ENCODE results near the gene TRMT11.

The TRMT11 gene

DNA sequence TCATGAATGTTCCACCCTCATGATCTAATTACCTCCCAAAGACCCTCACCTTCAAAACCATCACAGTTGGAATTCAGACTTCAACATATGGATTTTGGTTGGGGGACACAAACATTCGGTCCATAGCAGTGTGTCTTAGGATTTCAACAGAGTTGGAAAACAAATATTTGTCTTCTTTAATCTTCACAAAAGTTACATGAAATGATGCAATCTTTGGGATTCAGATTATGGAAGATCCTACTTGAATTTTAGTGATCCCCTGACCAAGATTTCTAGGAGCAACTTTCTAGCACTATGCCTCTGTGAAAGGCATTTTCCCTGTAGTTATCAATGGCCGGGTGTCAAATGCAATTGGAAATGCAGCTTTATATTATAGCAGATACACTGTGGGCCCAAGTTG is 86.5 kb downstream of the TRMT11 start:
- no peak for DNase-seq (ENCODE audit: low spot score)

DNA sequence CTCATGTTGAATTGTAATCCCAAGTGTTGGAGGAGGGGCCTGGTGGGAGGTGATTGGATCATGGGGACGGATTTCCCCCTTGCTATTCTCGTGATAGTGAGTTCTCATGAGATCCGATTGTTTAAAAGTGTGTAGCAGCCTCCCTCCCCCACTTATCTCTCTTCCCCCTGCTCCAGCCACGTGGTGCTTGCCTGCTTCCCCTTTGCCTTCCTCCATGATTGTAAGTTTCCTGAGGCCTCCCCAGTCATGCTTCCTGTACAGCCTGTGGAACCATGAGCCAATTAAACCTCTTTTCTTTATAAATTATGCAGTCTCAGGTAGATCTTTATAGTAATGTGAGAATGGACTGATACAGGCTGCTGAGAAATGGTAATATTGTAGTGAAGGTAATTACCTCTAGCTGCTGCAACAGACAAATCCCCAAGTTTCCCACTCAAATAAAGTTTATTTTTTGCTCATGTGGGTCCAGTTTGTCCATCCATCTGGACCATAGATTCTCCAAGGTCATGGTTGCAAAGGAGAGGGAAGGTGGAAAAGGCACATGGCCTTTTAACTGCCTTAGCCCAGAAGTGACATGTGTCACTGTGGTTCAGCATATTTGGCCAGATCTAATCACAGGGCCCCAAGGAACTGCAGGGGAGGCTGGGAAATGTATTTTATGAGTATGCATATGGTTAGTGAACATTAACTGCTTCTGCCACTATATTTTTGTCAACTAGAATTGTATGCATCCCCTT is 89.2 kb downstream of the TRMT11 start:
- DNase-seq (ENCODE audit: low spot score) = no peak

DNA sequence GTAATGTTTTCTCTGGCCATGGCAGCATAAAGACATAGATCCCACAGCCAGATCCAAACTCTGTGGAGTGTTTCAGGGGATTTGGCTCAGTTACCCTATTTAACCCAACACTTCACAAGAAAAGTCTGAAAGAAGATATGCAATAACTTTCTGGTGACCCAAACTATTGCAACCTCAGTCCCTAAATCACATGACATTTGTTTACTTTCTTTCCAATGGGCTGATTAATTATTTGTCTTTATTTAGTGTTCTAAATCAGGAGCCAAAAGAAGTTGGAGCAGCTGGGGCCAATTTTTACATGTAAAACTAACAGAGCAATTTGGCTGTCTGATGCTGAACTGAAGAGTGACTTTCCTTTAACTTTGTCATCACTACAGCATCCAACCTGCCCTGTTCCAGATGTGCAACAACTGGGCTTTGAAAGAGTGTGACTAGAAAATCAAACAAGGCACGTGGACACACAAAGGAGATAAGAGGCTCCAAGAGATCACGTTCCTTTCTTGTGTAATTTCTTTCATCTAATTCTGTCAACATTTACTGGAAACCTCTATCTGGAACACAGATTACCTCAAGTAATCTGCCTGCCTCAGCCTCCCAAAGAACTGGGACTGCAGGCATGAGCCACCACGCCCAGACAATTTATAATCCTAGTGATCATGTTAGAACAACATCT is 90.8 kb downstream of the TRMT11 start:
- DNase-seq (ENCODE audit: low spot score) = no peak

DNA sequence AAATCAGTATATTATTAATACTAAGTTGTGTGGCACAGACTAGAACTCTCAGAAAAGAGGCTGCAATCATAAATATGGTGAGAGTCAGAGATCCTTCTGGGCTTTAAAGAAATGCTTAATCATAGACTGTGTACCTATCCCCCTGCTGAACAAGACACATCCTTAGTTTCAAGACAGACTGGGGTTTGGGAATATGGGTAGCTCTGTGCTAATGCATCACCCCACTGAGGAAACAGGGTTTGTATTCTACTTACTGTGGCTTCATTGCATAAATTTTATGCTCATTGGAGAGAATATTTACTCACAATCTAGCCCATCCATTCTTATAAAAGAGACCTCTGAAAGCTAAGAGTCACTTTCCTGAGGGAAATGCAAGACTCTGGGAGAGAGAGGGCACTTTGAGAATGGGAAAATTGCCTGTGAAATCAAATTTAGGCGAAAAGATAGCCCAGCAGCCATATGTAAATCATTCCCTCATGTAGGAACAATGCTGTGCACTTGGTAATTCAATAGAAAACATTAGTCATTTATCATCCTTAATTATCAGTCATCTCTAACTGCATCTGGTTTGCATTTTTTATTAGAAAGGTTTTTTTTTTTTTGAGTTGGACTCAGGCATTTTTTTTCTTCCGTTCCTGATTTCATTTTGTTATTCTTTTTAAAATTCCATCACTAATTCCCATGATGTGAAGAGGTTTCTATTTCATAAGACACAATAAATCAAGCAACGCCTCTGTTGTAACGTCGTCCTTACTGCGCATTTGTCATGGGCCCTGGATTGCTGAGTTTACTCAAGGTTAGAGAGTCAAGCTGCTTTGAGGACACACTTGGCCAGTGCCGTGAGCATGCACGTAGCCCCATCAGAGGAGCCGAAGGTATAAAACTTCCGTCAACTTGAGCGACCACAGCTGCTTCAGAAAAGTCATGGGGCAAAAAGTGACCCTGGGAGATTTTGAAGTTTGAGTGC is 91.8 kb downstream of the TRMT11 start:
- DNase-seq (ENCODE audit: low spot score) = peak; percentile 68

DNA sequence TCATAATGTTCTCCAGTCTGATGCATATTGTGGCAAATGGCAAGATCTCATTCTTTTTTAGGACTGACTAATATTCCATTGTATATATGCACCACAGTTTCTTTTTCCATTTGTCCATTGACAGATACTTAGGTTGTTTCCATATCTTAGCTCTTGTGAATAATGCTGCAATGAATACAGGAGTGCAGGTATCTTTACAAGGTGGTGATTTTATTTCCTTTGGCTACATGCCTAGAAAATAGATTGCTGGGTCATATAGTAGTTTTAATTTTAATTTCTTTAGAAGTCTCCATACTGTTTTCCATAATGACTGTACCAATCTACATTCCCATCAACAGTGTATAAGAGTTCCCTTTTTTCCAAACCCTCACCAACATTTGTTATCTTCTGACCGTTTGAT is 97.5 kb downstream of the TRMT11 start:
- DNase-seq (ENCODE audit: low spot score) = no peak

DNA sequence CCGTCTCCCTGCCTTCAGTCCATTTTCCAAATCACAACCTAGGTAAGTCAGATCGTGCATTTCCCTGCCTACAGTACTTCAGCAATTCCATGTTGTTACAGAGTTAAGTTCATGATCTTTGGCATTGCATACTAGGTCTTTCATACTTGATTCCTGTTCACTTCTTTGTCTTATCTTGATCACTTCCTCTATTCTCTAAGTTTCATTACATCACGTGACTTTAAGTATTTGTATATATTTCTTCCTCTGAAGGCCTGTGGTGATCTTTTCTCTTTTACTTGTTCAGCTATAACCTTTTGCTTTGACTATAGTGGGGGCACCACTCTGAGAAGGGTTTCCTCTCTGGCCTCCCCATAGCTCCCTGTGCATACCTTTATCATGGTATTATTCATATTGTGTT is 100.2 kb downstream of the TRMT11 start:
- DNase-seq (ENCODE audit: low spot score) = no peak

Small RNAs within 50 kb of the gene (small RNA-seq; reads per million reads assigned to genes)
- 0 reads per million in 2 experiments for gene RNA5SP216

All from SK-N-DZ (cell line).